ENCODE data around the gene BLOC1S1. TPM values are rescaled to one million over a fixed set of nuclear protein-coding genes. Genes with fewer than 3 reads are reported as not detected.

Gene BLOC1S1
- total and polyA plus RNA-seq, 9 of the 15 experiments (the other 6 are each of a cell fraction or from before 2014, with no cell fraction given), result 75.2 to 161 (median 98.8) TPM

DNA sequence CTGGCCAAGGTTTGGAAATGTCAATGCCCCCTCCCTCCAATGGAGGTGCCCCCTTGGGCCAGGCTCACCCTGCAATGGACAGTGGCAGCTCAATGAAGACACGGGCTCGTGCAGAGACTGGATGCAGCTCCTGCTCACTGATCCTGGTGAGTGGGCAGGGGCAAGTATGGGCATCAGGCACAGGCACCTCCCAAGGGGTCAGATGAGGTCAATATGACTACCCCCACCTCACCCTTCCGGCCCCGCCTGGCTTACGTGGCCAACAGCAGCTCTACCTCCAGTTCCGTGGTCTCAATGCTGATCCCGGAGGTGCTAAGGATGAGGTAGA lies 21.7 kb upstream of the BLOC1S1 start:
- CTCF ChIA-PET (ENCODE audit: low intra/inter-chr PET ratio), result no interaction called here
- TF ChIP-seq, protein P1, sequence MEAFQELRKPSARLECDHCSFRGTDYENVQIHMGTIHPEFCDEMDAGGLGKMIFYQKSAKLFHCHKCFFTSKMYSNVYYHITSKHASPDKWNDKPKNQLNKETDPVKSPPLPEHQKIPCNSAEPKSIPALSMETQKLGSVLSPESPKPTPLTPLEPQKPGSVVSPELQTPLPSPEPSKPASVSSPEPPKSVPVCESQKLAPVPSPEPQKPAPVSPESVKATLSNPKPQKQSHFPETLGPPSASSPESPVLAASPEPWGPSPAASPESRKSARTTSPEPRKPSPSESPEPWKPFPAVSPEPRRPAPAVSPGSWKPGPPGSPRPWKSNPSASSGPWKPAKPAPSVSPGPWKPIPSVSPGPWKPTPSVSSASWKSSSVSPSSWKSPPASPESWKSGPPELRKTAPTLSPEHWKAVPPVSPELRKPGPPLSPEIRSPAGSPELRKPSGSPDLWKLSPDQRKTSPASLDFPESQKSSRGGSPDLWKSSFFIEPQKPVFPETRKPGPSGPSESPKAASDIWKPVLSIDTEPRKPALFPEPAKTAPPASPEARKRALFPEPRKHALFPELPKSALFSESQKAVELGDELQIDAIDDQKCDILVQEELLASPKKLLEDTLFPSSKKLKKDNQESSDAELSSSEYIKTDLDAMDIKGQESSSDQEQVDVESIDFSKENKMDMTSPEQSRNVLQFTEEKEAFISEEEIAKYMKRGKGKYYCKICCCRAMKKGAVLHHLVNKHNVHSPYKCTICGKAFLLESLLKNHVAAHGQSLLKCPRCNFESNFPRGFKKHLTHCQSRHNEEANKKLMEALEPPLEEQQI (IDR thresholded peaks at IDR 0.05), result no peak
- TF ChIP-seq, protein P2, sequence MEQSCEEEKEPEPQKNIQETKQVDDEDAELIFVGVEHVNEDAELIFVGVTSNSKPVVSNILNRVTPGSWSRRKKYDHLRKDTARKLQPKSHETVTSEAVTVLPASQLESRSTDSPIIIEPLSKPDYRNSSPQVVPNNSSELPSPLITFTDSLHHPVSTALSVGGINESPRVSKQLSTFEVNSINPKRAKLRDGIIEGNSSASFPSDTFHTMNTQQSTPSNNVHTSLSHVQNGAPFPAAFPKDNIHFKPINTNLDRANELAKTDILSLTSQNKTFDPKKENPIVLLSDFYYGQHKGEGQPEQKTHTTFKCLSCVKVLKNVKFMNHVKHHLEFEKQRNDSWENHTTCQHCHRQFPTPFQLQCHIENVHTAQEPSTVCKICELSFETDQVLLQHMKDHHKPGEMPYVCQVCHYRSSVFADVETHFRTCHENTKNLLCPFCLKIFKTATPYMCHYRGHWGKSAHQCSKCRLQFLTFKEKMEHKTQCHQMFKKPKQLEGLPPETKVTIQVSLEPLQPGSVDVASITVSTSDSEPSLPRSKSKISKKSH (CRISPR knock-in tag; IDR thresholded peaks at IDR 0.05), result no peak
- TF ChIP-seq SPI1 (IDR thresholded peaks at IDR 0.05; ENCODE audit: borderline replicate concordance, low read depth, low read length), result no peak
- TF ChIP-seq KAT2B (IDR thresholded peaks at IDR 0.05; ENCODE audit: low read depth, low read length), result no peak
- TF ChIP-seq, protein P3, sequence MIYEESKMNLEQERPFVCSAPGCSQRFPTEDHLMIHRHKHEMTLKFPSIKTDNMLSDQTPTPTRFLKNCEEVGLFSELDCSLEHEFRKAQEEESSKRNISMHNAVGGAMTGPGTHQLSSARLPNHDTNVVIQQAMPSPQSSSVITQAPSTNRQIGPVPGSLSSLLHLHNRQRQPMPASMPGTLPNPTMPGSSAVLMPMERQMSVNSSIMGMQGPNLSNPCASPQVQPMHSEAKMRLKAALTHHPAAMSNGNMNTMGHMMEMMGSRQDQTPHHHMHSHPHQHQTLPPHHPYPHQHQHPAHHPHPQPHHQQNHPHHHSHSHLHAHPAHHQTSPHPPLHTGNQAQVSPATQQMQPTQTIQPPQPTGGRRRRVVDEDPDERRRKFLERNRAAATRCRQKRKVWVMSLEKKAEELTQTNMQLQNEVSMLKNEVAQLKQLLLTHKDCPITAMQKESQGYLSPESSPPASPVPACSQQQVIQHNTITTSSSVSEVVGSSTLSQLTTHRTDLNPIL (CRISPR knock-in tag; IDR thresholded peaks at IDR 0.05), result no peak
- TF ChIP-seq, protein P4, sequence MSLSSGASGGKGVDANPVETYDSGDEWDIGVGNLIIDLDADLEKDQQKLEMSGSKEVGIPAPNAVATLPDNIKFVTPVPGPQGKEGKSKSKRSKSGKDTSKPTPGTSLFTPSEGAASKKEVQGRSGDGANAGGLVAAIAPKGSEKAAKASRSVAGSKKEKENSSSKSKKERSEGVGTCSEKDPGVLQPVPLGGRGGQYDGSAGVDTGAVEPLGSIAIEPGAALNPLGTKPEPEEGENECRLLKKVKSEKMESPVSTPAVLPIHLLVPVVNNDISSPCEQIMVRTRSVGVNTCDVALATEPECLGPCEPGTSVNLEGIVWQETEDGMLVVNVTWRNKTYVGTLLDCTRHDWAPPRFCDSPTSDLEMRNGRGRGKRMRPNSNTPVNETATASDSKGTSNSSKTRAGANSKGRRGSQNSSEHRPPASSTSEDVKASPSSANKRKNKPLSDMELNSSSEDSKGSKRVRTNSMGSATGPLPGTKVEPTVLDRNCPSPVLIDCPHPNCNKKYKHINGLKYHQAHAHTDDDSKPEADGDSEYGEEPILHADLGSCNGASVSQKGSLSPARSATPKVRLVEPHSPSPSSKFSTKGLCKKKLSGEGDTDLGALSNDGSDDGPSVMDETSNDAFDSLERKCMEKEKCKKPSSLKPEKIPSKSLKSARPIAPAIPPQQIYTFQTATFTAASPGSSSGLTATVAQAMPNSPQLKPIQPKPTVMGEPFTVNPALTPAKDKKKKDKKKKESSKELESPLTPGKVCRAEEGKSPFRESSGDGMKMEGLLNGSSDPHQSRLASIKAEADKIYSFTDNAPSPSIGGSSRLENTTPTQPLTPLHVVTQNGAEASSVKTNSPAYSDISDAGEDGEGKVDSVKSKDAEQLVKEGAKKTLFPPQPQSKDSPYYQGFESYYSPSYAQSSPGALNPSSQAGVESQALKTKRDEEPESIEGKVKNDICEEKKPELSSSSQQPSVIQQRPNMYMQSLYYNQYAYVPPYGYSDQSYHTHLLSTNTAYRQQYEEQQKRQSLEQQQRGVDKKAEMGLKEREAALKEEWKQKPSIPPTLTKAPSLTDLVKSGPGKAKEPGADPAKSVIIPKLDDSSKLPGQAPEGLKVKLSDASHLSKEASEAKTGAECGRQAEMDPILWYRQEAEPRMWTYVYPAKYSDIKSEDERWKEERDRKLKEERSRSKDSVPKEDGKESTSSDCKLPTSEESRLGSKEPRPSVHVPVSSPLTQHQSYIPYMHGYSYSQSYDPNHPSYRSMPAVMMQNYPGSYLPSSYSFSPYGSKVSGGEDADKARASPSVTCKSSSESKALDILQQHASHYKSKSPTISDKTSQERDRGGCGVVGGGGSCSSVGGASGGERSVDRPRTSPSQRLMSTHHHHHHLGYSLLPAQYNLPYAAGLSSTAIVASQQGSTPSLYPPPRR (CRISPR knock-in tag; IDR thresholded peaks at IDR 0.05; ENCODE audit: borderline replicate concordance), result no peak
- TF ChIP-seq, protein P5, sequence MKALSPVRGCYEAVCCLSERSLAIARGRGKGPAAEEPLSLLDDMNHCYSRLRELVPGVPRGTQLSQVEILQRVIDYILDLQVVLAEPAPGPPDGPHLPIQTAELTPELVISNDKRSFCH (CRISPR knock-in tag; IDR thresholded peaks at IDR 0.05), result no peak
- TF ChIP-seq, protein P5 (tag; IDR thresholded peaks at IDR 0.05), result no peak
- no peak for TF ChIP-seq PPARD (CRISPR knock-in tag; IDR thresholded peaks at IDR 0.05)

More for the DNA sequence above, 21.7 kb upstream of the BLOC1S1 start:
- no peaks in the 10 kb centered on the region for H3K9me3 ChIP-seq (replicated peaks; ENCODE audit: control insufficient read depth, insufficient read depth, low read depth, low read length)
- FAIRE-seq (no peak), ATAC-seq (no peak), DNase-seq (ENCODE audit: extremely low read depth in 1 of 4, low spot score in 3 of 4) (no peak)
- in situ Hi-C loops (cut with MboI), result no loop called here
- H3K36me3 ChIP-seq (ENCODE audit: control insufficient read depth, insufficient read depth, low read length), result no peaks in the 10 kb centered on the region
- H4K20me1 ChIP-seq (replicated peaks; ENCODE audit: control insufficient read depth, insufficient read depth, low read length), result no peaks in the 10 kb centered on the region; the same call in 1 of the 2 replicates
- no peaks in the 10 kb centered on the region for H3K9me1 ChIP-seq (ENCODE audit: control insufficient read depth, insufficient read depth, low read length)
- no peak overlapping the region for H3K27ac ChIP-seq (ENCODE audit: extremely low read depth, low read depth, low read length)
- no peak overlapping the region for H3K4me3 ChIP-seq
- no peak overlapping the region for H3K4me2 ChIP-seq (ENCODE audit: insufficient read depth, low read length)
- H3K79me2 ChIP-seq (ENCODE audit: control insufficient read depth, insufficient read depth, low read length), result no peaks in the 10 kb centered on the region
- no peak overlapping the region for H3K9ac ChIP-seq (ENCODE audit: insufficient read depth in 1 of 2, low read depth in 2 of 2, low read length in 2 of 2)
- peaks cover 21 to 51% of the 10 kb centered on the region in 2 experiments; a peak in 4 of 5 replicates for H3K27me3 ChIP-seq (ENCODE audit: control insufficient read depth in 2 of 2, insufficient read depth in 2 of 2, low read length in 2 of 2)
- 44% methylated on average over 7 of the region's 7 CpGs for WGBS (ENCODE audit: insufficient coverage, low coverage, missing lambda C conversion rate)
- H2AFZ ChIP-seq (ENCODE audit: low read depth, low read length), result no peak overlapping the region
- BruUV-seq (replicated peaks), result no TSS peak
- intact Hi-C loops (cut with micrococcal nuclease), result no loop called here
- peaks cover 0 to 11% of the 10 kb centered on the region in 2 experiments; a peak in 1 of 5 replicates for H3K4me1 ChIP-seq (replicated peaks in 1 of 2; ENCODE audit: control insufficient read depth in 2 of 2, insufficient read depth in 2 of 2, low read length in 2 of 2)
- POLR2A ChIA-PET, result interaction anchor here (0.6 to 1.0 kb wide), 2 partner anchors 22 to 89 kb away, joined by 3 read pairs; no protein-coding TSS in a partner anchor
